HFF-Myc (cell line): ENCODE results near the gene BAHCC1.

ENCODE experiments used
- DNase-seq: peaks from one replicate; pipeline ENCODE4 v3.0.0-alpha.2; 2011; ENCODE audit warnings: low read depth; ENCODE audit errors: extremely low read depth
- H3K4me3 ChIP-seq: replicated peaks from 2 replicates; pipeline ENCODE4 v1.5.1; 2011; ENCODE audit warnings: low read depth, mild to moderate bottlenecking, control low read depth, low read length
- TF ChIP-seq, protein P1 (sequence below): IDR thresholded peaks from 2 replicates; pipeline ENCODE4 v1.5.1; 2012; ENCODE audit warnings: mild to moderate bottlenecking, low read depth, low read length, control low read depth; ENCODE audit errors: missing control alignments

Gene BAHCC1

DNA sequence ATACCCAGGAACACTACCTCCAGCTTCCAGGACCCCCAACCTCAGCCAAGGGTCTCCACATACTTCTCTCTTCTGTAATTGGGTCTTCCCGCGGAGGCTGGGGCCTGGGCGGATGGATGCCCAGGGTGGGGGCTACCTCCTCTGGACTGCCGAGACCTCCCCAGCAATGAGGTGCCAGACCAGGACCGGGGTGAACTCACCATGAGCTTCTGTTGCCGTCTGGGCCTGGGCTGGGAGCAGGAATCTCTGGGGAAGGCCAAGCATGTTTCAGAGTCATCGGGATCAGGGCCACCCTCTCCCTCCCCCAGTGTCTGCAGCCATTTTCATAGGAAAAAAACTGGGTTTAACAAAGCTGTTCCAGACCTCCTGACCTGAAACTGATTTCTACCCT is 10.3 kb upstream of the BAHCC1 start:
- no peak overlapping the region for H3K4me3 ChIP-seq
- TF ChIP-seq, protein P1, sequence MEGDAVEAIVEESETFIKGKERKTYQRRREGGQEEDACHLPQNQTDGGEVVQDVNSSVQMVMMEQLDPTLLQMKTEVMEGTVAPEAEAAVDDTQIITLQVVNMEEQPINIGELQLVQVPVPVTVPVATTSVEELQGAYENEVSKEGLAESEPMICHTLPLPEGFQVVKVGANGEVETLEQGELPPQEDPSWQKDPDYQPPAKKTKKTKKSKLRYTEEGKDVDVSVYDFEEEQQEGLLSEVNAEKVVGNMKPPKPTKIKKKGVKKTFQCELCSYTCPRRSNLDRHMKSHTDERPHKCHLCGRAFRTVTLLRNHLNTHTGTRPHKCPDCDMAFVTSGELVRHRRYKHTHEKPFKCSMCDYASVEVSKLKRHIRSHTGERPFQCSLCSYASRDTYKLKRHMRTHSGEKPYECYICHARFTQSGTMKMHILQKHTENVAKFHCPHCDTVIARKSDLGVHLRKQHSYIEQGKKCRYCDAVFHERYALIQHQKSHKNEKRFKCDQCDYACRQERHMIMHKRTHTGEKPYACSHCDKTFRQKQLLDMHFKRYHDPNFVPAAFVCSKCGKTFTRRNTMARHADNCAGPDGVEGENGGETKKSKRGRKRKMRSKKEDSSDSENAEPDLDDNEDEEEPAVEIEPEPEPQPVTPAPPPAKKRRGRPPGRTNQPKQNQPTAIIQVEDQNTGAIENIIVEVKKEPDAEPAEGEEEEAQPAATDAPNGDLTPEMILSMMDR, result no peak
- DNase-seq, result no peak

DNA sequence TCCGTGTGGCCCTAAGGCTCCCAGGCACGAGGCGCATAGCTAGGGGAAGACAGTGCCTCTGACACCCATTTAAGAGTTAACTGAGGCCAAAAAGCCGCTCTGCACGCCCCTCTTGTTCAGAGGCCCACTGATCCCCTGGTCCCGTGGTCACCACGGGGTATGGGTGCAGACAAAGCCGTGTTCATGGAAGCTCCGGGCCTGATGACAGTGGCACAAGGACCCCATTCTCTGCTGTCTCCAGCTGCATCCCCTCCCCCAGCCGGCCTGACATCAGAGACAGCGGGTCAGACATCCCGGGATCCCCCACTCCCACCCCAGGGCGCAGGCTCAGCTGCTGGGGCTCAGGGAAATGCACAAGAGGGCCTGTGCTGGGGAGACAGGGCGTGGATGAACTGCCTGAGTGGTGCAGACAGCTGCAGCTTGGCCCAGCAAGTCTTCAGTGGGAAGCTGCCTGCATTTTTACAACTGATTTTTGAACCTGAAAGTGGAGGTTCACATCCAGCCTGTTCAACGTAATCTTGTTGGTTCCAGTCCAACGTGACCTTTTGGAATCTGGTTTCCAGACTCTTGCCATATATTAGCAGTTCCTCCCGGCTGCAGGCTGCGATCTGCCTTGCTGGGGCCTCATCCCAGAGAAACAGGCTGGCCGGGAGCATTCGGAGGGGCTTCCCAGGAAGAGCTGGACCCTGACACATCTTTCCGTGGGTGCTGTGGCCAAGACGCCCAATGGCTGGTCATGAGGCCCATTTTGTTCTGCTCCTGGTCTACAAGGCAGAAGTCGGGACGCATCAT is 9.7 kb upstream of the BAHCC1 start:
- no peak for DNase-seq
- TF ChIP-seq, protein P1, result no peak
- no peak overlapping the region for H3K4me3 ChIP-seq

DNA sequence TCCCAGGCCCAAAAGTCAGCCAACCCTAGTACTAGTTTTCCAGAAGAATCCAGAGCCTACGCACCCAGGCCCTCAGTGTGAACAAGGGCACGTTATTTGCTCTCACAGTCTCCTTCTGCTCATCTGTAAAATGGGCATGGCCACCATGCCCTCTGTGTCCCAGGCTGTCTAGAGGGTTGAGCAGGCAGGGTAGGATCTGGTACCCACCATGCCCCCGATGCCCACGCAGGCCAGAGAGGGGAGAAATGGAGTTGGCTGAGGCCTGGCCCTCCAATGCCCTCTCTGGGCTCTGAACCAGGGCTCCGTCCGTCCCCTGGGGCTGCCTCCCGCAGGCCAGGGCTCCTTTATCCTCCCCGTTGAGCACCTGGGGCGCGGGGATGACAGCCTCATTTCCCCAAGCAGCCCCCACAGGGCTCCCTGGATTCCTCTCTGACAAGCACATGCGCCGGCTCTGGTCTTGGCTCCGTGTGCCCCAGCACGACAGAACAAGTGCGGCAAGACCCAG is 9.1 kb upstream of the BAHCC1 start:
- peak overlapping the region; percentile 50 for H3K4me3 ChIP-seq
- TF ChIP-seq, protein P1, result no peak
- DNase-seq, result no peak

DNA sequence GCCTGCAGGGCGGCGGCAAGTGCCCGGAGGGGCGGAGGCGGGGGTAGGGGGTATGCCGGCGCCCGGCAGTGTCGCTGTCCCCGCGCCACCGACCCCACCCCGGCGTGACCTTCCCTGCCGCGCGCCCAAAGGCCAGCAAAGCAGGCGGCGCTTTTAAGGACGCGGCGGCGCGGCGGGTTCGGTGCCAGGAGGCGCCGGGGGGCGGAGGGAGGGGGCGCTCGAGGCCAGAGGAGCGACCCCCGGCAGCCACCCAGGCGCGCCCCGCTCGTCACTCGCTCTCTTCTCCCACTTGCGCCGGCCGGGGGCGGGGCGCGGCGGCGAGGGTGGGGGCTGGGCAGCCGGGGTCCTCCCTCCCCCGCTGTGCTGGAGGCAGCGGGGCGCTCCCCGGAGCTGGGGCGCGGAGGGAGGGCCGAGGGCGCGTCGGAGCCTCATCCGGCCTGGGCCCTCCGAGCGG is 8.6 kb upstream of the BAHCC1 start:
- no peak for DNase-seq
- TF ChIP-seq, protein P1, result no peak
- H3K4me3 ChIP-seq, result peak overlapping the region; percentile 50

DNA sequence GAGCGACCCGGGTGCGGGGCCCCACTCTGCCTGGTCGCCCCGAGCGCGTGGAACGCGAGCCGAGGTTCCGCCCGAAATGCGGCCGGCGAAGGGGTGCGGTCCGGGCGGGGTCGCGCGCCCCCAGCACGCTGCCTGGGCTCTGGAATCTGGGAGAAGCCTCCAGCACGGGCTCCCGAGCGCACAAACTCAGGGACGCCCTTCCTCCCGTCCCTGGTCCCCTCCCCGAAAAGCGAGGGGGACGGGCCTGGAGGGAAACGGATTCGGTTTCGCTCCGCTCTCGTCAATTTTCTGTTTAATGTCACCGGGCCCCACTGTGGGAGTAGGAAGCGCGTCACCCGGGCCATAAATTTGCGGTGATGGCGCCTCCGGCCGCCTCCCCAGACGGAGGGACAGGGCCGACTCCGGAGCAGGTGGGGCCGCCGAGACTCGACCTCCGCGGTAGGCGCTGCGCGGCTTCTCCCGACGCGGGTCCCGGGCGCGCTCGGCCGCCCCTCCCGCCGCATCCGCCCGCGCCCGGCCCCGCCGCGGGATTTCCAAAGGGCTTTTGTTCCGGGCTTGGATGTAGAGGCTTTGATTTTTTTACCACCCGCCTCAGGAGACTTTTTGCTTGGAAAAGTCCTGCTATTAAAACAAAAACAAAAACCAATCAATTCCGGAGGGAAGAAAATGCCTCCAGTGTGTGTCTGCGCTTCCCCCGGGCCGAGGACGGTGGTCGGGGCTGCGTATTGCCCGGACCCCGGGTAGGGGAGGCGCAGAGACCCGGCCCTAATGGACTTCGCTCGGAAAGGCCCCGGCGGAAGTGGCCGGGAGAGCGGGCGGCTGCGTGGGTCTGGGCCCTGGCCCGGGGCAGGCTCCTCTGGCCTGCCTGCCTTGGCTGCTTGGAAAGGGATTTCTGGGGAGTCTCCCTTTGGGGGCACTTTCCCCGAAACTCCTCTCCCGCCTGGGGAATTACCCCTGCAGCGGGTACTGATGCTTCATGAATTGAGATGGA is 7.9 kb upstream of the BAHCC1 start:
- DNase-seq, result no peak
- TF ChIP-seq, protein P1, result no peak
- peak overlapping the region; percentile 50 for H3K4me3 ChIP-seq

DNA sequence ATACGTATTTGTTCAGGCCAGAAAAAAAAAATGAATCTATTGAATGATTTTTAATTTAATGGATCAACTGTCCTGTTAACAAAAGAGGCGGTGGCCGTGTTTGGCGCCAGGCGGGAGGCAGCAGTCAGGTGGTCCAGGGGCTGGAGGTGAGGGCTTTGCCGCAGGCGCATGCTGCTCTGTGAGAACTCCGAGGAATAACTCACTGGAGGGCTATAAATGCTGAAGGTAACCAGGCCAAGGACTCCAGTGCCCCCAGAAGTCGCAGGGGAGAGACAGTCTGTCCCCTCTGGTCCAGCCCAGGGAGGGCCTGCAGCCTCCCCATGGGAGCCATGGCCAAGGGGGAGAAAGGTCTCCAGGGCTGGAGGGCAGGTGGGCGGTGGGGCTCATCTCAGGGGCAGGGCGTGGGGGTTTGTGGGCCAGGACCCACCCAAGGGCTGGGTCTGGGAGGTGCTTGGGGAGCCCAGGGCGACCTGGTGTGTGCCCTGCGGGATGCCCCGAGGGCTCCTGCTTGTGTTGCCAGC is 7.1 kb upstream of the BAHCC1 start:
- DNase-seq, result no peak
- no peak overlapping the region for H3K4me3 ChIP-seq
- TF ChIP-seq, protein P1, result no peak
